Mesenchymal stem cell (in vitro differentiated cells and primary cell): ENCODE data around the gene CTAGE8.
"Not testable (repeated sequence)": the region's sequence is repeated elsewhere in the genome, so short reads cannot be mapped to it uniquely, and the experiment has no call there.

Source experiments
- DNase-seq: peaks from one replicate; pipeline ENCODE4 v3.0.0-alpha.2; 2013
- H2AFZ ChIP-seq: one replicate; pipeline ENCODE4 v1.6.1; 2013; ENCODE audit warnings: low read depth, mild to moderate bottlenecking, control low read depth, inconsistent platforms, low read length, moderate library complexity
- H2AK5ac ChIP-seq: 2 replicates; pipeline ENCODE4 v1.6.1; 2013; ENCODE audit warnings: low read length, moderate library complexity, mild to moderate bottlenecking, inconsistent platforms; ENCODE audit not compliant: severe bottlenecking
- H2BK120ac ChIP-seq: one replicate; pipeline ENCODE4 v1.6.1; 2013; ENCODE audit warnings: low read depth, mild to moderate bottlenecking, inconsistent platforms, low read length, moderate library complexity
- H2BK12ac ChIP-seq, 2 experiments: one replicate each; pipeline ENCODE4 v1.6.1; 2013; ENCODE audit warnings: inconsistent platforms in 2 of 2, low read length in 2 of 2, mild to moderate bottlenecking in 2 of 2, moderate library complexity in 2 of 2, control low read depth in 1 of 2
- H2BK15ac ChIP-seq: one replicate; pipeline ENCODE4 v1.6.1; 2013; ENCODE audit warnings: mild to moderate bottlenecking, low read depth, inconsistent platforms; ENCODE audit not compliant: poor library complexity, severe bottlenecking
- H2BK5ac ChIP-seq: 2 replicates; pipeline ENCODE4 v1.6.1; 2013; ENCODE audit warnings: low read depth, mild to moderate bottlenecking, low read length, control low read depth, inconsistent platforms; ENCODE audit not compliant: poor library complexity, severe bottlenecking
- H3K14ac ChIP-seq, 2 experiments: one replicate each; pipeline ENCODE4 v1.6.1; 2013; ENCODE audit warnings: inconsistent platforms in 2 of 2, low read length in 2 of 2, control low read depth in 1 of 2, mild to moderate bottlenecking in 1 of 2, moderate library complexity in 1 of 2
- H3K18ac ChIP-seq, 2 experiments: one replicate each; pipeline ENCODE4 v1.6.1; 2013; ENCODE audit warnings: inconsistent platforms in 2 of 2, low read length in 2 of 2, control low read depth in 1 of 2, low read depth in 1 of 2, mild to moderate bottlenecking in 1 of 2
- H3K23ac ChIP-seq, 2 experiments: one replicate each; pipeline ENCODE4 v1.6.1; 2013; ENCODE audit warnings: inconsistent platforms in 2 of 2, low read length in 2 of 2, mild to moderate bottlenecking in 2 of 2, moderate library complexity in 2 of 2, control low read depth in 1 of 2
- H3K27ac ChIP-seq: 2 replicates; pipeline ENCODE4 v1.5.1; 2013; ENCODE audit warnings: mild to moderate bottlenecking, moderate library complexity, low read length, control low read depth, inconsistent platforms; ENCODE audit not compliant: poor library complexity, severe bottlenecking
- H3K27me3 ChIP-seq, 2 experiments: 2 replicates each; pipeline versions ENCODE4 v1.6.1 to v1.7.0; 2013; ENCODE audit warnings: low read length in 2 of 2, mild to moderate bottlenecking in 2 of 2, moderate library complexity in 2 of 2, control low read depth in 1 of 2, inconsistent platforms in 1 of 2; ENCODE audit not compliant: control insufficient read depth in 1 of 2, insufficient read depth in 1 of 2
- H3K36me3 ChIP-seq, 2 experiments: 2 replicates each; pipeline versions ENCODE4 v1.6.1 to v1.7.0; 2013; ENCODE audit warnings: low read length in 2 of 2, control low read depth in 1 of 2, inconsistent platforms in 1 of 2, low read depth in 1 of 2, mild to moderate bottlenecking in 1 of 2; ENCODE audit not compliant: insufficient read depth in 2 of 2, control insufficient read depth in 1 of 2
- H3K4ac ChIP-seq, 2 experiments: one replicate each; pipeline ENCODE4 v1.6.1; 2013; ENCODE audit warnings: inconsistent platforms in 2 of 2, low read length in 2 of 2, mild to moderate bottlenecking in 2 of 2, moderate library complexity in 2 of 2, control low read depth in 1 of 2, low read depth in 1 of 2
- H3K4me1 ChIP-seq: 2 replicates; pipeline ENCODE4 v1.6.1; 2013; ENCODE audit warnings: low read depth, low read length, control low read depth; ENCODE audit not compliant: control insufficient read depth, insufficient read depth
- H3K4me2 ChIP-seq: 2 replicates; pipeline ENCODE4 v1.6.1; 2013; ENCODE audit warnings: low read length, mild to moderate bottlenecking, inconsistent platforms; ENCODE audit not compliant: poor library complexity, severe bottlenecking
- H3K4me3 ChIP-seq, 2 experiments: 2 replicates each; pipeline versions ENCODE4 v1.5.1 to v1.7.0; 2013; ENCODE audit warnings: low read length in 2 of 2, mild to moderate bottlenecking in 2 of 2, control low read depth in 1 of 2, low read depth in 1 of 2; ENCODE audit not compliant: insufficient read depth in 1 of 2
- H3K79me1 ChIP-seq: replicated peaks from 2 replicates; pipeline ENCODE4 v1.6.1; 2013; ENCODE audit warnings: mild to moderate bottlenecking, control low read depth, low read length, inconsistent platforms; ENCODE audit not compliant: poor library complexity, severe bottlenecking
- H3K9ac ChIP-seq: 2 replicates; pipeline ENCODE4 v1.7.0; 2013; ENCODE audit warnings: mild to moderate bottlenecking, low read length, moderate library complexity
- H3K9me3 ChIP-seq: 2 replicates; pipeline ENCODE4 v1.7.0; 2013; ENCODE audit warnings: mild to moderate bottlenecking, low read length; ENCODE audit not compliant: control insufficient read depth
- H4K8ac ChIP-seq: one replicate; pipeline ENCODE4 v1.6.1; 2013; ENCODE audit warnings: inconsistent platforms, mild to moderate bottlenecking, low read length, moderate library complexity
- H4K91ac ChIP-seq: one replicate; pipeline ENCODE4 v1.6.1; 2013; ENCODE audit warnings: mild to moderate bottlenecking, low read length, inconsistent platforms

The CTAGE8 gene

GRCh38 chr7:144217200-144217599 is 51.9 kb downstream of the CTAGE8 start:
- not testable (repeated sequence) for H3K23ac ChIP-seq, H3K14ac ChIP-seq, H3K9me3 ChIP-seq, H3K36me3 ChIP-seq, H2AK5ac ChIP-seq, H4K8ac ChIP-seq, H3K4ac ChIP-seq, H3K27me3 ChIP-seq, H3K18ac ChIP-seq, H3K4me1 ChIP-seq, H3K27ac ChIP-seq, DNase-seq, H3K4me3 ChIP-seq, H2BK120ac ChIP-seq, H3K79me1 ChIP-seq, H3K4me2 ChIP-seq, H2BK5ac ChIP-seq, H2BK15ac ChIP-seq, H2AFZ ChIP-seq, H4K91ac ChIP-seq, H3K9ac ChIP-seq, H2BK12ac ChIP-seq
